Measurements from ENCODE around the gene PAX2. TPM values are rescaled to one million over a fixed set of nuclear protein-coding genes. Genes with fewer than 3 reads are reported as not detected.

The PAX2 gene
- polyA plus RNA-seq, 3 donors, result 130 to 141 (median 133) TPM

DNA sequence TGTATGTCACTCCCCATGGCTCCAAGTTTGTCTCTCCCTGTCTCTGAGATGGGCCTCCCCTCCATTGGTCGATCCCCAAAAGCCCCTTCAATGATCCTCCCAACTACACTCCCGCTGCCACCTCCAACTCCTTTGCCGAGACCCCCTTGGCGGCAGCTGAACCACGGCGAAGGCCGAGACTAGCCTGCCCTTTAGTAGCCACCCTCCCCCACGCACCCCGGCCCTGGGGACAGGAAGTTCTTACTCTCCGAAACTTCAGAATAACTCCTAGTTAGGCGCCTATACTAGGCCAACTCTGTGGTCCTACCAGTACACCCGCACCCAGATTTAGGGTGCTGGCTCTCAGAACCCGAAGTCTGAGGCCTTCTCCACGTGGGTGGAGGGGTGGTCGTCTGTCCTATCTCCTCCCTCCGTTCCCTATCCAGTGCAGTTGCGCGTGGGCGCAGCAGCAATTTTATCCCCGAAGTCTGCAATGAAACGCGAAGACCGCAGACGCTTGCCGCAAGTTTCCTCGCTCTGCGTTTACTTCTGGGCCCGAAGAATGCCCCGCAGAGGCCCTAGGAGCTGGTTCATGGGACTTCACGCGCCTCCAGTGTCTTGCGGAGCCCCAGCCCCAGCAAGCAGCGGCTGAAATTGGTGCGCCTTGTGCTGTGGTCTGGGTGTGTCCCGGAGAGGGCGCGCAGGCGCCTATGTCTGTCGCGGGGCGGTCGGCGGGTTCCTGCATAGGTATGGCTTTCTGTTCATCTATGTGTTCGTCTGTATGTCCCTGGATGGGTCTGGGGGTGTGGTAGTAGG lies 84.7 kb downstream of the PAX2 start:
- DNase-seq (ENCODE audit: low read depth in 3 of 3, low spot score in 2 of 3), result no peak

DNA sequence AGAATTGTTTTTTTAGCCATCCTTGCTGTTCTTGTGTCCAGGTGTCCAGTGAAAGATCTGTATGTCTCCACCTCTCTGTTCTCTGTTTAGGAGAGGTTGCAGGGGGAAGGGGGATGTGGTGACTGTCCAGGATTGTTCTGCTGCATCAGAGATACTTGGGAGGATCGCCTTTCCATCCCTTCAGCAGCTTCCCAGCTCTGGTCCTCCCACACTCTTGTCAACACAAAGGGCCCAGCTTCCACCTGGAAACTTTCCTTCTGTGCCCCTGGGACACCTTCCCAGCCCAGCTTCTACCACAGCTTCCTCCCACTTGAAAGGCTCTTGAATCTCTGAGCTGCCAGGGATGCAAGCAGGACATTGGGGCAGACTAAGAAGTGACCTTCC lies 85.3 kb downstream of the PAX2 start:
- no peak for DNase-seq (ENCODE audit: low read depth in 3 of 3, low spot score in 2 of 3)

DNA sequence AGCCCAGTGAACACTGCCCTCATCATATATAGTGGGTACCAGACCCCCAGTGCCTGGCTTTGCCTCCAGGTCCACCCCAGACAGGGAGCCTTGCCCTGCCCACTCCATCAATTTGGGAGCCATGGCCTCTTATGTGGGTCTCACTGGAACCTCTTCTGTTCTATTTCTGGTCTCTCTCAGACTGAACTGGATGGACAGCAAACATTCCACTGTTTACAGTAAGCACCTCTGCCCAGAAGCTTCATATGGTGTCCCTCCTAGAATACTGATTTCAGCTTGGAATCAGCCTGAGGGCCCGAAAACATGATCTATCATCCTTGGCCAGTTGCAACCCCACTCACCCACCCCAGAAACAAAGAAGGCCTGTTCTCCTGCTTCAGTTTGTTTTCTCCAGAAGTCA lies 86.4 kb downstream of the PAX2 start:
- no peak for DNase-seq (ENCODE audit: low read depth in 3 of 3, low spot score in 2 of 3)

DNA sequence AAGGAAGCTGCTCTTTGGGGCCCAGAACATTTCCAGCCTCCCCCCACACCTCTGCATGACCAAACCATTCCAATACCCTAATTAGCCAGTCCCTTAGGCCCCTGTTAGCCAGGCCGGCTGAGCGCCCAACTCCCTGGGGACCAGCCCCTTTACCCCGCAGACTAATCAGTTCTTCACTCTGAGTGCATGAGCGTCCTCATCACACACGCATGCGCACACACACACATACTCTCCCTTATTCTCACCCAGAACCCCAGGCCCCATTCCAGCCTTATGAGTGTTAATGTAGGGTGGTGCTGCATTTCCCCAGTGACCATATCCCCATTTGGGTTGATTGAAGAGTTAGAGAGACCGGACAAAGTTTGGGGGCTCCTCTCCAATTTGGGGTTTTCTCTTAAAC lies 90.4 kb downstream of the PAX2 start:
- no peak for DNase-seq (ENCODE audit: low read depth in 3 of 3, low spot score in 2 of 3)

DNA sequence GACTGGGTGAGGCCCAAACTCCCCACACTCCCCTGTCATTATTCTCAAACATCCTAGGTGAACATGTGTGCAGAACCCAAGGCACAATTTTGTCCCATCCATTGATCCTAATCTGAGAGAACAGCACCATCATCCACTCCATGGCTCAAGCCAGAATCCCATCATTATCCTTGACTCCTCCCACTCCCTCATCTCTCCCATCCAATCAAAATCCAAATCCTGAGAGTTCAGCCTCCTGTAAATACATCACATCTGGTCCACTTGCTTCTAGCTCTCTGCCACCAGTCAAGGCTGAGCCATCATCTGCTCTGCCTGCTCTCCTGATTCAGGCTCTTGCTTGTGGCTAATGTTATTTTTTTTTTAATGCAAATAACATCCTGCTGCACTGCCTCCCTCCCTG lies 91.5 kb downstream of the PAX2 start:
- DNase-seq (ENCODE audit: low read depth in 3 of 3, low spot score in 2 of 3), result no peak

DNA sequence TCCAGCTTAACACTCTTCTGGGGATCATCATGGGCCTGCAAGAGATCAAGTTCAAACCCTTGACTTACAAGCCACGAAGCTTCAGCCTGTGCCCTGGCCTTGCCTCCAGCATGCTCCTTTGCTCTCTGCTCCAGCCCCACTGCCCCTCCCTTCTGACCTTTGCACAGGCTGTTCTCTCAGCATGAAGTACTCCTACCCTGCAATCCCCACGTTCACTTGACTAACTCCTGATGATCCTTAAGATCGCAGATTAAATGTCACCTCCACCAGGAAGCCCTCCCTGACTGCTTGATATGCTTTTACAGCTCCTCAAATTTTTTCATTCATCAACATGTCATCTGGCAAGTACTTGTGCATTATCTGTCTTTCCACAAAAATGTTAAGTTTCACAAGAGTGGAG lies 91.9 kb downstream of the PAX2 start:
- no peak for DNase-seq (ENCODE audit: low read depth in 3 of 3, low spot score in 2 of 3)

DNA sequence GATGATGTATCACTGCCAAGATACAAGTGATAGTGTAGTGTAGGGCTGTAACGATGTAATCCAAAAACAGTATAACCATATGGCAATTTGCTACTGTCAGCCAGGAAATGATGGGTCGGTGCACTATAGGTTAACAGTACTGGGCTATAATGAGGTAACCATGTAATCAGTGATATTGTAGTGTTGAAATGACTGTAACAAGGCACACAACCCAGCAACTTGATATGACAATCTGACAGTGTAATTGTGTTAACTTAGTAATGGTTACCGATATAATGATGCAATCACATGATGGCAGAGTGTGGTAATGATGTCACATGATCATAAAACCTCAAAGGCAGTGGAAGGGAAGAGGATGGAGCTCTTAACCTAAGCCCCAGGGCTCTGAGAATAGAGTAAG lies 93.6 kb downstream of the PAX2 start:
- DNase-seq (ENCODE audit: low read depth in 3 of 3, low spot score in 2 of 3), result no peak

DNA sequence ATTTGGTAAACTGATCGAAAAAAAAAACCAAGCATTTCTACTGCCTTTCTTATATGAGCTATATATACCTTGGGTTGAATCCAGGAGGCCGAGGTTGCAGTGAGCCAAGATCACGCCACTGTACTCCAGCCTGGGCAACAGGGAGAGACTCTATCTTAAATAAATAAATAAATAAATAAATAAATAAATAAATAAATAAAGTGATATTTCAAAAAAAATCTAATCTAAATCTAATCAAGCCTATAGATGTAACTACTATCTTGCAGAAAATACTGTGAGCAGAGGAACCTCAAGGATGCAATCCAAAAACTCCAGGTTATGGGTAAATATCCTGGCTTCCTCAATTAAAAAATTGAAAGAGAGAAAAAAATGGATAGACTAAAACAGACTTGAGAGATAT lies 96.1 kb downstream of the PAX2 start:
- no peak for DNase-seq (ENCODE audit: low read depth in 3 of 3, low spot score in 2 of 3)

DNA sequence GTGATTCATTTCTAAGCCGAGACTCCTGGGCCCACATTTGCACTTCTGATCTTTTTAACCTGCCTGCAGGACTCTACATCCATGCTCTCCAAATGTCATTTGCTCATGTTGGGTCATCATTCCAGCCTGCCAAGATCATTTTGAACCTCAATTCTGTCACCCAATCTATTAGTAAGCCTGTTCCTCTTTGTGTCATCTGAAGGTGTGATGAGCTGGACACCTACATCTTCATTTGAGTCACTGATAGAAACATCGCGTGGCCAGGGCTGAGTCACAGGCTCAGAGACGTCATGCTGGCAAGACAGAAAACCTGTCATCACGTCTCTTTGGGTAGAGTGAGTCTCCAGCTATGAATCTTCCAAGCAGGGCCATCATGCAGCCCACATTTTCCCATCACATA lies 102.1 kb downstream of the PAX2 start:
- DNase-seq (ENCODE audit: low read depth in 3 of 3, low spot score in 2 of 3), result no peak

DNA sequence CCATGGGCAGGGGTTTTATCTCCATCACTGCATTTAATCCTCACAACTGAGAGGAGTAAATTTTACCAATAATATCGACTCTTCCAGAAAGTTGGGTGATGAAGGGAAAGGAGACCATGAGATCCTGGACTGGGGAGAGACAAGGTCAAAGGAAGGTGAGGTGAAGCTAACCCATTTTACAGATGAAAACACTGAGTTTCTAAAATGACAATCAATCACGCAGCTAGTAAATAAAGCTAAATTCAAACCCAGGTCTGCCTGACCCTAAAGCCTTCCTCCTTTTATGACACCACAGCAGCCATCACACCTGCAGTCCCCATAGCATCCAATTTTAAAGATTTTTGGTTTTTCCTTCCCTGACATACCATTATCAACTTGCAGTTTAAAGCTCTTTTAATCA lies 103.4 kb downstream of the PAX2 start:
- DNase-seq (ENCODE audit: low read depth in 3 of 3, low spot score in 2 of 3), result no peak

DNA sequence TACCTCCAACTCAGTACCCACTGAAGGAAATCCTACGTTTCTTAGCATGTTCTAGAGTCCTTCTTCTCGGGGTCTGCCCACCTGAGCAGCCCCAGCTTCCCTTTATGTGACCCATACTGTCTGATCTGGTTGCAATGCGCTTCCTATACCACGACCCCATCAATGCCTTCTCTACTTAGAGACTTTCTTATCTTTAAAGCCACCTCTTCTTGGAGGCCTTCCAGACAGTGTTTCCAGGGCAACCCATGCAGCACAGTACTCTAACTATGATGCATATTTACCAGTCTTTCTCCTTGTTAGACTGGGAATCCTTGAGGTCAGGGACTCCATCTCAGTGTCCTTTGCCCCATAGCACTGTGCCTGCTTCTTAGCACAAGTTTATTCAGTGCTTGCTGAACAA lies 112.9 kb downstream of the PAX2 start:
- no peak for DNase-seq (ENCODE audit: low read depth in 3 of 3, low spot score in 2 of 3)

DNA sequence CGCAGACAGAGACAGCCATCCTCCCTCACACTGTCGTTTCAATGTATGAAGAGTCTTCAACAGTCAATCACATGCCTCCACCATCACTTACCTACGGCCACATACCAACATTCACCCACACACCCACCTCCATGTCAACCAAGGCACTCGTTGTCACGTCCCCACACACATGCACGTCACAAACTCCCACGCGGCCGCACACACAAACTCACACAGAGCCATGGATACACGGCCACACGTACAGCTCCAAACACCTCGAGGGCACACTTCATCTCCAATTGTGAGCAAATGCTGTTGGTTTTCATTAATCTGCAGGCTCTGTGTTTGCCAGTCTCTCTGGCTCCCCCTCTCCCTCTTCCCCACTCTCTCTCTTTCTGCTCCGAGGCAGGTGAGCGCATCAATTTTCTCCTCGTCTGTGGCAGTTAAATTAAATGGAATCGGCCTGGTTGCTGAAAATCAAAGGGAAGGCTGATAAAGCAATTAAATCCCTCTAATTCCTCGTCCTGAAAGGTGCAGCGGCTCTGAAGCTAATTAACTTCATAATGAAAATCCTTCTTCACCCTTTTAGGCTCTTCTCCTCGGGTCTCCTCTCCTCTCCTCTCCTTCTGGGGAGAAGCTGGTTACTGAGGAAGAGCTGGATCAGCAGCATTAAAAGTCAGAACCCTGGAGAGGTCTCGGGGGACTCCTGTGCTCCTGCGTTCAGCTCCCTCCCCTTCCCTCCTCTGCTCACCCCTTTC lies 113.5 kb downstream of the PAX2 start:
- no peak for DNase-seq (ENCODE audit: low read depth in 3 of 3, low spot score in 2 of 3)

DNA sequence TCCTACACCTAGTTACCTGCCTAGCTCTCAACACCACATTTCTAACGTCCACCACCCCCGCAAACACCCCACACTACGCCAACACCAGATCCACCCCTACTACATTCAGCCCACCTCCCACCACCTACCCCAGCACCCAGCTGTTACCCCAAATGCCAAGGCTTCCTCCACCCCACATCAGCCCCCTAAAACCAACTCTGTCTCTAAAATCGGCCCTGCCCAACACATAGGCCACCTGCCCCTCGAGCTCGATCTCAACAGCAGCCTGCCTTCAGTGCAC lies 114.0 kb downstream of the PAX2 start:
- no peak for DNase-seq (ENCODE audit: low read depth in 3 of 3, low spot score in 2 of 3)

DNA sequence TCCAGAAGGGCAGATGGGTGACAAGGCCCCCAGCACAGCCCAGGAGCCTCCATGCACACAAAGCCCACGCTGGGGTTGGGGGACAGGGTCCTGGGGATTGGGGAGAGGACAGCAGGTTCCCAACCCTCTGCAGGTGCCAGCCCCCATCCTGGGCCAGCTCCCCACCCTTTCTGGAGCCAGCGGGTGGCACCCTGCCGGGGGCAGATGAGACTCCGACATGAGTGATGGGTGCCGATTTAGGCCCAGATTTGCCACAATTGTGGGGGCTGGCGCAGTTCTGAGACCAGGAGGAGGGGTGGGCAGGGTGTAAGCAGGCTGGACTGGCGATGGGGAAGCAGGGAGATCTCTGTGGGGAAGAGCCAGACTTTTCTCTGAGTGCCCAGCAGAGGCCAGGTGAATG lies 118.1 kb downstream of the PAX2 start:
- no peak for DNase-seq (ENCODE audit: low read depth in 3 of 3, low spot score in 2 of 3)

DNA sequence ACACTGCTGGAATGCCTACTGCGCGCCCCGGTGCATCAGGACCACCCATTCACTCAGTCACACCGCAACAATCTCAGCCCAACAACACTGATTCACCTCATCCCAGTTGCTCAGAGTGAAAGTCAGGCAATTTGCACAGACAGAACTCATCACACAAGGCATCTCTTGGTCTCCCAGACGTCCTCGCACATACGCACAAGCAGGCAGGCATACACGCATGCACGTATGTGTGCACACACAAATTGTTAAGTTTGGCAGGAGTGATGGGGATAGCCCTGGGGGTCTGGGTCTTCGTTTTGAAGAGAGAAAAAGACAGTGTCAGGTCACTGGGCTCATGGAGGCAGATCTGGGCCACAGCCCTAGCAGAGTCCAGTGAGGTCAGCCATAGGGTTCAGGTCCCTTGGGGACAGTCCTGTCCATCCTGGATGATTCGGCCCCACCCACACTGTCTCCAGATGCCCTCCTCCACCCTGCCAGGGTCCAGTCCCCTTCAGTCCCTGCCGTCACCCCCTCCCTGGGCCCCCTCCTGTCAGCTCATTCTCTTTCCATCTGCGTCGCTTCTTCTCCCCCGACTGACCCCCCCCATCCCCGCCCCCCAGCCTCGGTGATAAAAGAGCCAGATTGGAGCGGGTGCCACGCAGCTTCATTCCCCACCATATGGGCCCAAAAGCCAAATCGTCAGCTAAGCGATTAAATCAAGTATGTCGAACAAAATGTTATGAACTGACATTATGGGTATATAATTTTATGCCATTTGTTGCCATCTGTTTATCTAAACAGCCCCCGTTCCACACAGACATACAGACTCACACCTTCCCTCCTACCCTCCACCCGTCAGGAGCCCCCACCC lies 118.9 kb downstream of the PAX2 start:
- DNase-seq (ENCODE audit: low read depth in 3 of 3, low spot score in 2 of 3), result no peak

DNA sequence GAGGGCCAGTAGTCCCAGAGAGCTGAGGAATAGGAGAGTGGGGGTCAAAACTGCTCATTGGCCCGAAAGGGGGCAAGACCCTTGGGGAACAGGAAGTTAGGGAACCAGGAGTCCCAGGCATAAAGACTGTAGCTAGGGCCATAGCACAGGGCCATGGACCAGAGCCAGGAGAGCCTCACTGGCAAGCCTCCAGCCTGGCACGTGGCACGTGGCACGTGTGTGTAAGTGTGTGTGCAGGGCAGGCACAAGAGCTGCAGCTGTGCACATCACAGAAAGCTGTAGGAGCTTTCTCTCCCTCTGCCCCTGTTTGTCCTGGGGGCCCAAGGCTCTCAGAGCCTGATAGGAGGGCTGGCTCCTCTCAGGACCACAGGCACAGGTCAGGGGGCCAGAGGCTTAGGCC lies 119.6 kb downstream of the PAX2 start:
- DNase-seq (ENCODE audit: low read depth in 3 of 3, low spot score in 2 of 3), result no peak

DNA sequence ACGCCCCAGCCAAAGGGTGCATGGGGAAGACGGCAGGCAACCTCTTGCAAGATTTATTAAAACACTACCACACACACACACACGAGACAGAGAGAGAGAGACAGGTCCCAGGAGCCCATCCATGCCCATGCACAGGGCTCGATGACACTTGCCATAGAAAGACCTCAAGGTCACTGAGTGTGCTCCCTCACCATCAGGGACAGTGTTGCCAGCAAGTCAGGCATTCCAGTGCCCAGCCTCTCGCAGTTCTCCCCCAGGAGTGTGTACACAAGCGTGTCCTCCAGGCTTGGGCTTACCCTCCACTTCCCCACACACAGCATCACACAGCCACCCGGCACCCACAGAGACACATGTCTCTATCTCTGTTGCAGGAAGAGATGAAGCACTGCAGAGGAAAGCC lies 120.6 kb downstream of the PAX2 start:
- DNase-seq (ENCODE audit: low read depth in 3 of 3, low spot score in 2 of 3), result no peak

DNA sequence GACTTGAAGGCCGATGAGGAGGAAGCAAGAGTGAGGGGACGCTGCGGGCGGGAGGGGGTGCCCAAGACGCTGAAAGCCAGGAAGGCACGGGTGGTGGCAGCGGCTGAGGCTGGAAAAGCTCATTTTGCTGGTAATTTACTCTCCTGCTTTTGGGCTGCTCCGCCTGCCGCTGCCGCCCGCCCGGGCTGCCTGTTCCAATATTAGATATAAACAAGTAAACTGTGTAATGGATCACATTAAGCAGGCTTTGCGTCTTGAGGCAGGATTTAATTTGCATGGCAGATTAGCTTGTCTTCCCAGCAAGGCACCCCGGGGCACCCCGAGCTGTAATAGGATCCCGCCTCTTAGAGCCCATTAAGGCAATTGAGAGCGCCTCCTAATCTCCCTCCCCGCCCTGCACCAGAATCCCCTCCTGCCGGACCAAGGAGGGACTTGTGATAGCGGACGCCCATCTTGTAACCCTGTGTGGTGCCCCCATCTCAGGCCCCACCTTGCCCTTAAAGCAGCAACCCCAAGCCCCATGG lies 121.3 kb downstream of the PAX2 start:
- DNase-seq (ENCODE audit: low read depth in 3 of 3, low spot score in 2 of 3), result no peak

DNA sequence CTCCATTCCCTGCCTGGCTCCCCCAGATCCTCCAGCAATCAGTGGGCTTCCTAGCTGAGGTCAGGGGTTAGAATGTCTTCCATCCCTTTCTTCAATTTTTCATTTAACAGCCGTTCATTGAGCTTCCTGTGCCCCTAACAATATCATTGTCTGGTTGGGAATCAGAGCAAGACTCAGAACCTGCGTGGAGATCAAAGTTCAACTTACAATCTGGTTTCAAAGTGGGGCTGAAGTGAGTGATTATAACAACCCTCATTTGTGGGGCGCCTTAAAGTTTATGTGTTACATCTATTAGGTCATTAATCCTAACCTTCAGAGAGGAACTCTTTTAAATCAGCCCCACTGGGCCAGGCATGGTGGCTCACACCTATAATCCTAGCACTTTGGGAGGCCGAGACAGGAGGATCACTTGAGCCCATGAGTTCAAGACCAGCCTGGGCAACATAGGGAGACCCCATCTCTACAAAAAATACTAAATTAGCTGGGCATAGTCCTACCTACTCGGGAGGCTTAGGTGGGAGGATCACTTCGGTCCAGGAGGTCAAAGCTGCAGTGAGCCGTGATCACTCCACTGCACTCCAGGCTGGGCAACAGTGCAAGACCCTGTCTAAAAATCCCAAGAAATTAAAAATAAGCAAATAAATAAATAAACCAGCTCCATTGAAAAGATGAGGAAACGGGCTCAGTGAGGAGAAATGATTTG lies 122.0 kb downstream of the PAX2 start:
- DNase-seq (ENCODE audit: low read depth in 3 of 3, low spot score in 2 of 3), result no peak

DNA sequence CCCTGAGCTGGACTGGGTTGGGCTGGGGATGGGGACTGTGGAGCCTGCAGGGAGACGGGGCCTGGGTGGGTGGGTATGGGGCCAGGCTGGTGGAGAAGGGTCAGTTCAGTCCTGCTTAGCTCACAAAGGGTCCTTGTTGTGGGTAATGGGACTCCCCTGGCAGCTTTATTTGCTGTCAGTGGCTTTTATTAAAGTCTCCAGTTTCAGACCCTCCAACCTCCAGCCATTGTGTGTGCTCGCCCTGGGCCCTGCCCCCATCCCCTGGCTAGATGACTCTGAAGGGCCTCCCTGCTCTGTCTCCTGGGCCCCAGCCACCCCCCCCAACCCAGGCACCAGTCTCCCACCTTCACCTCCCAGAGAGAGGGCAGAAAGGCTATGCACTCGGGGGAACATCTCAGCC lies 123.0 kb downstream of the PAX2 start:
- no peak for DNase-seq (ENCODE audit: low read depth in 3 of 3, low spot score in 2 of 3)

DNA sequence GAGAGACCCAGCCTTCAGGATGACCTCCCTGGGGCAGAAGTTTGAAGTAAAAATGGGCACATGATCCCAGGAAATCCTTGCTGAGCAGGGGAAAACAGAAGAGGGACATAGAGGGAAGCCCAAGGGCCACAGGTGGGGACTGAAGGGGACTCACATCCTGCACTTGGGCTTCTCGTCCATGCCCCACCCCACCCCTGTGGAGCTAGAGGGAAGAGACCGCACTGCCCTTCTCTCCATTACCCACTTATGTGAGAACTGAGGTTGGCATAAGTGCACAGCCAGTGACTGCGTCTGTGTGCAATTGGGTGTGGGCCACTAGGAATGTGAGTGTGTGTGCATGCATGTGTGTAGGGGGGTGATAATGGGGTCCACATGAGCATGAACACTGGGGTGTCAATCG lies 124.0 kb downstream of the PAX2 start:
- no peak for DNase-seq (ENCODE audit: low read depth in 3 of 3, low spot score in 2 of 3)

Measured in right renal cortex interstitium (tissue), 3 donors.